ENCODE data around the gene CIT.

GRCh38 chr12:119829439-119829838, 47.7 kb downstream of the CIT start:
- TF ChIP-seq CTCF (conservative IDR thresholded peaks at IDR 0.05 in 1 of 2, IDR thresholded peaks at IDR 0.05 in 1 of 2; ENCODE audit: low read depth in 1 of 2, low read length in 2 of 2) (no peak), EZH2 (IDR thresholded peaks at IDR 0.05; ENCODE audit: low read length, missing control alignments) (no peak)

Measured in fibroblast of lung (primary cell).